ENCODE results near the gene FRAT2. TPM values are rescaled to one million over a fixed set of nuclear protein-coding genes. Genes with fewer than 3 reads are reported as not detected.

FRAT2 gene
- total RNA-seq, 1 donor from 2014 or later = 7.4 TPM

- DNase-seq (ENCODE audit: low read depth) (no peak), FAIRE-seq (no peak)
- no peaks in the 10 kb centered on the region for H3K4me1 Mint-ChIP-seq (ENCODE audit: low read depth, unreplicated experiment)
- Histone ChIP-seq H3K4me1 (ENCODE audit: insufficient read depth, low read length) (no peaks in the 10 kb centered on the region), H3K4me2 (ENCODE audit: low read length) (no peak overlapping the region), H2AFZ (ENCODE audit: low read depth, low read length) (no peak overlapping the region), H3K27me3 (ENCODE audit: insufficient read depth, low read length) (no peaks in the 10 kb centered on the region), H4K20me1 (ENCODE audit: insufficient read depth, low read length) (no peaks in the 10 kb centered on the region), H3K27ac (ENCODE audit: low read depth, low read length) (no peak overlapping the region), H3K4me3 (ENCODE audit: insufficient read depth, low read depth, low read length) (no peak overlapping the region), H3K9ac (ENCODE audit: low read length) (no peak overlapping the region), H3K79me2 (ENCODE audit: insufficient read depth, low read length) (no peaks in the 10 kb centered on the region), H3K9me3 (ENCODE audit: insufficient read depth, low read depth, low read length) (no peaks in the 10 kb centered on the region), H3K36me3 (ENCODE audit: insufficient read depth, low read length) (peaks cover 30% of the 10 kb centered on the region)
- H3K9me3 Mint-ChIP-seq (ENCODE audit: unreplicated experiment) = no peaks in the 10 kb centered on the region
- no peak overlapping the region for H3K27ac Mint-ChIP-seq (ENCODE audit: unreplicated experiment)
- H3K4me3 Mint-ChIP-seq (ENCODE audit: unreplicated experiment) = no peak overlapping the region
- H3K36me3 Mint-ChIP-seq (ENCODE audit: low read depth, unreplicated experiment) = peaks cover 28% of the 10 kb centered on the region
- TF ChIP-seq EZH2 (IDR thresholded peaks at IDR 0.05; ENCODE audit: insufficient read depth, low read length) = no peak
- TF ChIP-seq CTCF (IDR thresholded peaks at IDR 0.05; ENCODE audit: insufficient read depth, low read depth, low read length) = no peak
- H3K27me3 Mint-ChIP-seq (ENCODE audit: low read depth, unreplicated experiment) = no peaks in the 10 kb centered on the region
Observed at GRCh38 chr10:97355571-97355975, 21.0 kb upstream of the FRAT2 start.

- H3K79me2 ChIP-seq (ENCODE audit: insufficient read depth, low read length) = no peaks in the 10 kb centered on the region
- no peaks in the 10 kb centered on the region for H3K4me1 ChIP-seq (ENCODE audit: insufficient read depth, low read length)
- no peaks in the 10 kb centered on the region for H3K9me3 Mint-ChIP-seq (ENCODE audit: unreplicated experiment)
- DNase-seq (ENCODE audit: low read depth) (no peak), FAIRE-seq (no peak)
- no peaks in the 10 kb centered on the region for H3K27me3 Mint-ChIP-seq (ENCODE audit: low read depth, unreplicated experiment)
- H3K4me3 Mint-ChIP-seq (ENCODE audit: unreplicated experiment) = no peak overlapping the region
- no peak overlapping the region for H3K4me3 ChIP-seq (ENCODE audit: insufficient read depth, low read depth, low read length)
- peaks cover 23% of the 10 kb centered on the region for H3K36me3 Mint-ChIP-seq (ENCODE audit: low read depth, unreplicated experiment)
- H3K27me3 ChIP-seq (ENCODE audit: insufficient read depth, low read length) = no peaks in the 10 kb centered on the region
- no peaks in the 10 kb centered on the region for H3K4me1 Mint-ChIP-seq (ENCODE audit: low read depth, unreplicated experiment)
- H3K4me2 ChIP-seq (ENCODE audit: low read length) = no peak overlapping the region
- no peak for TF ChIP-seq CTCF (IDR thresholded peaks at IDR 0.05; ENCODE audit: insufficient read depth, low read depth, low read length)
- no peak for TF ChIP-seq EZH2 (IDR thresholded peaks at IDR 0.05; ENCODE audit: insufficient read depth, low read length)
- no peak overlapping the region for H3K9ac ChIP-seq (ENCODE audit: low read length)
- no peak overlapping the region for H2AFZ ChIP-seq (ENCODE audit: low read depth, low read length)
- H3K36me3 ChIP-seq (ENCODE audit: insufficient read depth, low read length) = peaks cover 29% of the 10 kb centered on the region
- H3K27ac ChIP-seq (ENCODE audit: low read depth, low read length) = no peak overlapping the region
- no peaks in the 10 kb centered on the region for H4K20me1 ChIP-seq (ENCODE audit: insufficient read depth, low read length)
- H3K9me3 ChIP-seq (ENCODE audit: insufficient read depth, low read depth, low read length) = no peaks in the 10 kb centered on the region
- H3K27ac Mint-ChIP-seq (ENCODE audit: unreplicated experiment) = no peak overlapping the region
Observed at GRCh38 chr10:97353945-97354344, 19.4 kb upstream of the FRAT2 start.

- TF ChIP-seq EZH2 (IDR thresholded peaks at IDR 0.05; ENCODE audit: insufficient read depth, low read length) = no peak
- TF ChIP-seq CTCF (IDR thresholded peaks at IDR 0.05; ENCODE audit: insufficient read depth, low read depth, low read length) = no peak
- H3K9me3 ChIP-seq (ENCODE audit: insufficient read depth, low read depth, low read length) = no peaks in the 10 kb centered on the region
- Mint-ChIP-seq H3K36me3 (ENCODE audit: low read depth, unreplicated experiment) (peaks cover 14% of the 10 kb centered on the region), H3K27ac (ENCODE audit: unreplicated experiment) (no peak overlapping the region), H3K4me3 (ENCODE audit: unreplicated experiment) (no peak overlapping the region), H3K27me3 (ENCODE audit: low read depth, unreplicated experiment) (no peaks in the 10 kb centered on the region), H3K9me3 (ENCODE audit: unreplicated experiment) (peaks cover 3% of the 10 kb centered on the region), H3K4me1 (ENCODE audit: low read depth, unreplicated experiment) (no peaks in the 10 kb centered on the region)
- peaks cover 7% of the 10 kb centered on the region for H3K36me3 ChIP-seq (ENCODE audit: insufficient read depth, low read length)
- H3K79me2 ChIP-seq (ENCODE audit: insufficient read depth, low read length) = no peaks in the 10 kb centered on the region
- H3K4me1 ChIP-seq (ENCODE audit: insufficient read depth, low read length) = no peaks in the 10 kb centered on the region
- H3K27me3 ChIP-seq (ENCODE audit: insufficient read depth, low read length) = no peaks in the 10 kb centered on the region
- H4K20me1 ChIP-seq (ENCODE audit: insufficient read depth, low read length) = no peaks in the 10 kb centered on the region
- no peak overlapping the region for H3K9ac ChIP-seq (ENCODE audit: low read length)
- H3K27ac ChIP-seq (ENCODE audit: low read depth, low read length) = no peak overlapping the region
- H2AFZ ChIP-seq (ENCODE audit: low read depth, low read length) = no peak overlapping the region
- FAIRE-seq = no peak
- H3K4me3 ChIP-seq (ENCODE audit: insufficient read depth, low read depth, low read length) = no peak overlapping the region
- no peak for DNase-seq (ENCODE audit: low read depth)
- H3K4me2 ChIP-seq (ENCODE audit: low read length) = no peak overlapping the region
Observed at GRCh38 chr10:97349752-97350513, 15.4 kb upstream of the FRAT2 start.
